ENCODE measurements around the gene THRSP. TPM values are rescaled to one million over a fixed set of nuclear protein-coding genes. Genes with fewer than 3 reads are reported as not detected.

THRSP gene
- total and polyA plus RNA-seq, 7 experiments from 2014 or later, result not detected

DNA sequence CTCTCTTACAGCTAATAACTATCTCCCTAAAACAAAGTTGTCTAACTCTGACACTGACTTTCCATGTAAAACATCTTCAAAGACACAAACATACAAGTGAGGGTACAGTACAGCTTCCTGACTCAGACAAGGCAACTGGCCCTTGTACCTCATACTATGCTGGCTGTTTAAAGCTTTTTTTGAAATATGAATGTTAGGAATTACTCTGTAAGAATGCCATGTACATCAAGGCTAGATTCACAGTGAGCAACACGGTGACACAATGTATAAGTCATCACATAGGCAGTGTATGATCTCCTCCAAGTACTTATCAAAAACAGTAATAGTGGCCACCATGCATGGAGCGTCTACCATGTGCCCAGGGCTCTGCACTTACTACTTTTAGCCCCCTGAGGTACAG is 47.2 kb downstream of the THRSP start:
- Mint-ChIP-seq H3K27ac (no peak overlapping the region), H3K4me1 (no peaks in the 10 kb centered on the region), H3K4me3 (no peak overlapping the region), H3K36me3 (peaks cover 9 to 44% (median 32%) of the 10 kb centered on the region in 5 donors), H3K27me3 (no peaks in the 10 kb centered on the region), H3K9me3 (no peaks in the 10 kb centered on the region)
- ChIA-PET POLR2A (no interaction called here), CTCF (no interaction called here)
- ATAC-seq, result no peak
- no peaks in the 10 kb centered on the region for H3K27me3 ChIP-seq (ENCODE audit: control insufficient read depth in 2 of 2, insufficient read depth in 2 of 2, low read length in 2 of 2)
- H3K9me3 ChIP-seq (ENCODE audit: control insufficient read depth in 2 of 3, low read length in 3 of 3), result no peaks in the 10 kb centered on the region
- peaks cover 0 to 39% (median 17%) of the 10 kb centered on the region in 3 experiments for H3K36me3 ChIP-seq (ENCODE audit: control insufficient read depth in 2 of 3, insufficient read depth in 3 of 3, low read length in 3 of 3)
- H3K27ac ChIP-seq (ENCODE audit: low read depth, low read length), result no peak overlapping the region
- no peak for DNase-seq
- no peak overlapping the region for H3K4me3 ChIP-seq (ENCODE audit: low read length)
- H3K4me1 ChIP-seq (ENCODE audit: control insufficient read depth in 2 of 2, insufficient read depth in 2 of 2, low read length in 2 of 2), result no peaks in the 10 kb centered on the region
- intact Hi-C loops (cut with micrococcal nuclease), result no loop called here

DNA sequence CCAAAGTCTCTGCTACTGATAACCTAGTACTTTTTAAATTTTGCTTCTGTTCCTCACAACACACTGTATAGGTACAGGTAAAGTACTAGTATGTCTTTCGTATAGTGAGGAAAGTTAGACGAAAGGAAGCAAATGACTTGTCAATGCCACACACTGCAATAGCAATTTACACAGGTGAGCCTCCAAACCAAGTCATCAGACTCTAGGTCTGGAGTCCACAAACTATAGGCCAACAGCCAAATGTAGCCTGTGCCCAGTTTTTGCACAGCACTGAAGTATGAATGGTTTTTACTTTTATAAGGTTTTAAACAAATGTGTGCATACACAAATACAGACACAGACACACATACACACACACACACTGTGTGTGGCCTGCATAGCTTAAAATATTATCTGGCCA is 47.6 kb downstream of the THRSP start:
- Mint-ChIP-seq H3K4me1 (no peaks in the 10 kb centered on the region), H3K4me3 (no peak overlapping the region), H3K27me3 (no peaks in the 10 kb centered on the region), H3K9me3 (no peaks in the 10 kb centered on the region), H3K27ac (no peak overlapping the region), H3K36me3 (peaks cover 9 to 43% (median 32%) of the 10 kb centered on the region in 5 donors)
- DNase-seq (no peak), ATAC-seq (no peak)
- H3K9me3 ChIP-seq (ENCODE audit: control insufficient read depth in 2 of 3, low read length in 3 of 3), result no peaks in the 10 kb centered on the region
- intact Hi-C loops (cut with micrococcal nuclease), result no loop called here
- POLR2A ChIA-PET, result no interaction called here
- H3K27me3 ChIP-seq (ENCODE audit: control insufficient read depth in 2 of 2, insufficient read depth in 2 of 2, low read length in 2 of 2), result no peaks in the 10 kb centered on the region
- CTCF ChIA-PET, result no interaction called here
- no peak overlapping the region for H3K4me3 ChIP-seq (ENCODE audit: low read length)
- H3K36me3 ChIP-seq (ENCODE audit: control insufficient read depth in 2 of 3, insufficient read depth in 3 of 3, low read length in 3 of 3), result peaks cover 0 to 38% (median 17%) of the 10 kb centered on the region in 3 experiments
- no peaks in the 10 kb centered on the region for H3K4me1 ChIP-seq (ENCODE audit: control insufficient read depth in 2 of 2, insufficient read depth in 2 of 2, low read length in 2 of 2)
- no peak overlapping the region for H3K27ac ChIP-seq (ENCODE audit: low read depth, low read length)

DNA sequence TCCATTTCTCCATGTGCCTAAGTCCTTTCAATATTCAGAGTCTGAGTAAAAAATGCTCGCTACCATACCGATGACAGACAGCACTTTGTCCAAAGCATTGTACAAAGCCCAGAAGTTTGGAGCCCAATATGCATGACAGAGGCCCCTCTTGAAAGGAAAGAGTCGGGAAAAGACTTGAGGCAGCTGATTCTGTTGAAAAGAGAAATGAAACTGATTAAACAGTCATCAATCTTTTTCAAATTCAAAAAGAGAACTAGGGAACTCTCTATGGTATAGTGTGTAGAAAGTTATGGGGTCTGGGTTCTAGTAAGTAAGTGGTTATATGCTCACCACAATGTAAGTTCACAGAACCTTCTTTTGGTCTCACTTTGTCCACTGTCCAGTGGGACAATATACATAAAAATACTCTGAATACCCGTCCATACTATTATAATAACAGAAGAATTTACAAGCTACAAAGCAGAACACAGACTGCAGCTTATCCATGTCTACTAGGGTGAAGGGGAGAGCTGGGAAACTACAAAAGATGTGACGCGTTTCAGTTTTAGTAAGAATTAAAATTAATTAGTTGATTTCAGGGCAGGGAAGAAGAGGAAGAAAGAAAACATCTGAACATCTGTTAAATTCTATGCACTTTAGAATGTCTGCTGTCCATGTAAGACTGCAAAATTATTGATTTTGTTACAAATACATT is 49.1 kb downstream of the THRSP start:
- ATAC-seq (no peak), DNase-seq (no peak)
- Histone ChIP-seq H3K4me1 (ENCODE audit: control insufficient read depth in 2 of 2, insufficient read depth in 2 of 2, low read length in 2 of 2) (no peaks in the 10 kb centered on the region), H3K27me3 (ENCODE audit: control insufficient read depth in 2 of 2, insufficient read depth in 2 of 2, low read length in 2 of 2) (no peaks in the 10 kb centered on the region), H3K9me3 (ENCODE audit: control insufficient read depth in 2 of 3, low read length in 3 of 3) (no peaks in the 10 kb centered on the region), H3K36me3 (ENCODE audit: control insufficient read depth in 2 of 3, insufficient read depth in 3 of 3, low read length in 3 of 3) (peaks cover 0 to 34% (median 17%) of the 10 kb centered on the region in 3 experiments), H3K4me3 (ENCODE audit: low read length) (no peak overlapping the region), H3K27ac (ENCODE audit: low read depth, low read length) (no peak overlapping the region)
- POLR2A ChIA-PET, result no interaction called here
- intact Hi-C loops (cut with micrococcal nuclease), result no loop called here
- CTCF ChIA-PET, result no interaction called here
- no peak overlapping the region for H3K4me3 Mint-ChIP-seq
- H3K36me3 Mint-ChIP-seq, result peaks cover 9 to 49% (median 26%) of the 10 kb centered on the region in 5 donors
- H3K27me3 Mint-ChIP-seq, result no peaks in the 10 kb centered on the region
- H3K27ac Mint-ChIP-seq, result no peak overlapping the region
- no peaks in the 10 kb centered on the region for H3K4me1 Mint-ChIP-seq
- H3K9me3 Mint-ChIP-seq, result no peaks in the 10 kb centered on the region

Other genes with a start within 250 kb of the THRSP start
- 100 to 1,000 TPM in 2 of 5 experiments, 10 to 100 TPM in 3; 59.0 to 113 (median 88.9) TPM for gene RSF1, start 243.1 kb upstream of the THRSP start, total RNA-seq
- 10 to 100 TPM; 33.3 to 38.4 TPM for gene RSF1, start 243.1 kb upstream of the THRSP start, polyA plus RNA-seq
- 1 to 10 TPM; 5.2 to 9.2 (median 6.5) TPM for gene AAMDC, start 242.7 kb upstream of the THRSP start, total RNA-seq
- gene AAMDC, start 242.7 kb upstream of the THRSP start, polyA plus RNA-seq, result 10 to 100 TPM; 25.5 TPM
- gene INTS4, start 69.2 kb upstream of the THRSP start, total RNA-seq, result 10 to 100 TPM; 54.4 to 87.0 (median 65.0) TPM
- gene INTS4, start 69.2 kb upstream of the THRSP start, polyA plus RNA-seq, result 10 to 100 TPM; 40.9 to 42.6 TPM
- gene KCTD14, start 40.6 kb upstream of the THRSP start, total RNA-seq, result under 1 TPM in 1 of 5 experiments, not detected in 4; 0.19 TPM
- gene KCTD14, start 40.6 kb upstream of the THRSP start, polyA plus RNA-seq, result under 1 TPM; 0.28 to 0.50 TPM
- gene NDUFC2, start 16.0 kb downstream of the THRSP start, total RNA-seq, result 100 to 1,000 TPM in 1 of 5 experiments, 10 to 100 TPM in 4; 43.4 to 189 (median 64.7) TPM
- 100 to 1,000 TPM; 124 to 156 TPM for gene NDUFC2, start 16.0 kb downstream of the THRSP start, polyA plus RNA-seq
- 10 to 100 TPM; 27.2 to 53.8 (median 30.8) TPM for gene ALG8, start 75.8 kb downstream of the THRSP start, total RNA-seq
- gene ALG8, start 75.8 kb downstream of the THRSP start, polyA plus RNA-seq, result 10 to 100 TPM; 55.7 to 58.4 TPM
- 10 to 100 TPM in 1 of 5 experiments, 1 to 10 TPM in 4; 3.5 to 12.2 (median 6.5) TPM for gene KCTD21, start 124.8 kb downstream of the THRSP start, total RNA-seq
- gene KCTD21, start 124.8 kb downstream of the THRSP start, polyA plus RNA-seq, result 1 to 10 TPM; 1.2 to 3.3 TPM
- gene USP35, start 125.1 kb downstream of the THRSP start, total RNA-seq, result 10 to 100 TPM; 11.3 to 19.2 (median 15.2) TPM
- gene USP35, start 125.1 kb downstream of the THRSP start, polyA plus RNA-seq, result 1 to 10 TPM; 1.2 to 1.7 TPM